ENCODE data around the gene MACF1. TPM values are rescaled to one million over a fixed set of nuclear protein-coding genes. Genes with fewer than 3 reads are reported as not detected.

The MACF1 gene
- total RNA-seq, 1 experiment from 2014 or later: 104 TPM

GRCh38 chr1:39216771-39217170, 12.3 kb downstream of the MACF1 start:
- no peaks in the 10 kb centered on the region for H3K9me3 Mint-ChIP-seq (ENCODE audit: unreplicated experiment)
- Histone ChIP-seq H3K4me1 (peaks cover 63% of the 10 kb centered on the region), H3K9me3 (no peaks in the 10 kb centered on the region), H3K4me3 (ENCODE audit: low read depth, low read length) (no peak overlapping the region), H3K36me3 (ENCODE audit: control insufficient read depth, insufficient read depth, low read length) (no peaks in the 10 kb centered on the region), H3K27me3 (replicated peaks; ENCODE audit: control insufficient read depth, insufficient read depth, low read length) (no peaks in the 10 kb centered on the region)
- BruUV-seq (replicated peaks): no TSS peak
- intact Hi-C loops (cut with micrococcal nuclease; ENCODE audit: unreplicated experiment): no loop called here
- ChIA-PET POLR2A (interaction anchor here (0.5 kb wide), 1 partner anchor 107 kb away, joined by 3 read pairs; no protein-coding TSS in a partner anchor), CTCF (no interaction called here)
- peaks cover 36% of the 10 kb centered on the region for H3K4me1 Mint-ChIP-seq (ENCODE audit: low read depth, unreplicated experiment)
- H3K27ac Mint-ChIP-seq (ENCODE audit: unreplicated experiment): no peak overlapping the region
- H3K36me3 Mint-ChIP-seq (ENCODE audit: insufficient read depth, unreplicated experiment): no peaks in the 10 kb centered on the region
- no peak for DNase-seq
- H3K27me3 Mint-ChIP-seq (ENCODE audit: insufficient read depth, unreplicated experiment): no peaks in the 10 kb centered on the region
- no peak for TF ChIP-seq CTCF (IDR thresholded peaks at IDR 0.05; ENCODE audit: insufficient read depth in 1 of 2, low read depth in 1 of 2, low read length in 1 of 2, severe bottlenecking in 1 of 2, unreplicated experiment in 1 of 2)
- peak overlapping the region; percentile 61 for H3K4me3 Mint-ChIP-seq (ENCODE audit: unreplicated experiment)

GRCh38 chr1:39220891-39221870, 16.7 kb downstream of the MACF1 start:
- peaks cover 6% of the 10 kb centered on the region for H3K36me3 Mint-ChIP-seq (ENCODE audit: insufficient read depth, unreplicated experiment)
- no peaks in the 10 kb centered on the region for H3K9me3 ChIP-seq
- ChIA-PET POLR2A (no interaction called here), CTCF (interaction anchor here (1.0 to 1.6 kb wide), 3 partner anchors 29 to 88 kb away, joined by 3 to 9 read pairs (median 3); no protein-coding TSS in a partner anchor)
- H3K36me3 ChIP-seq (ENCODE audit: control insufficient read depth, insufficient read depth, low read length): no peaks in the 10 kb centered on the region
- H3K4me1 Mint-ChIP-seq (ENCODE audit: low read depth, unreplicated experiment): peaks cover 29% of the 10 kb centered on the region
- DNase-seq: peak in 1 of 2 experiments; percentile 31
- H3K4me3 Mint-ChIP-seq (ENCODE audit: unreplicated experiment): peak overlapping the region; percentile 59
- peak overlapping the region; percentile 92 for H3K27ac Mint-ChIP-seq (ENCODE audit: unreplicated experiment)
- no peaks in the 10 kb centered on the region for H3K27me3 ChIP-seq (replicated peaks; ENCODE audit: control insufficient read depth, insufficient read depth, low read length)
- H3K9me3 Mint-ChIP-seq (ENCODE audit: unreplicated experiment): no peaks in the 10 kb centered on the region
- no peak overlapping the region for H3K4me3 ChIP-seq (ENCODE audit: low read depth, low read length)
- intact Hi-C loops (cut with micrococcal nuclease; ENCODE audit: unreplicated experiment): no loop called here
- BruUV-seq (replicated peaks): no TSS peak
- no peaks in the 10 kb centered on the region for H3K27me3 Mint-ChIP-seq (ENCODE audit: insufficient read depth, unreplicated experiment)
- peaks cover 45% of the 10 kb centered on the region for H3K4me1 ChIP-seq
- no peak for TF ChIP-seq CTCF (IDR thresholded peaks at IDR 0.05; ENCODE audit: insufficient read depth in 1 of 2, low read depth in 1 of 2, low read length in 1 of 2, severe bottlenecking in 1 of 2, unreplicated experiment in 1 of 2)

GRCh38 chr1:39224295-39224829, 19.9 kb downstream of the MACF1 start:
- peaks cover 6% of the 10 kb centered on the region for H3K36me3 Mint-ChIP-seq (ENCODE audit: insufficient read depth, unreplicated experiment)
- peaks cover 29% of the 10 kb centered on the region for H3K4me1 Mint-ChIP-seq (ENCODE audit: low read depth, unreplicated experiment)
- no TSS peak for BruUV-seq (replicated peaks)
- no peak overlapping the region for H3K4me3 Mint-ChIP-seq (ENCODE audit: unreplicated experiment)
- no peaks in the 10 kb centered on the region for H3K27me3 Mint-ChIP-seq (ENCODE audit: insufficient read depth, unreplicated experiment)
- H3K9me3 Mint-ChIP-seq (ENCODE audit: unreplicated experiment): no peaks in the 10 kb centered on the region
- H3K27me3 ChIP-seq (replicated peaks; ENCODE audit: control insufficient read depth, insufficient read depth, low read length): no peaks in the 10 kb centered on the region
- TF ChIP-seq CTCF (IDR thresholded peaks at IDR 0.05; ENCODE audit: insufficient read depth in 1 of 2, low read depth in 1 of 2, low read length in 1 of 2, severe bottlenecking in 1 of 2, unreplicated experiment in 1 of 2): no peak
- peaks cover 30% of the 10 kb centered on the region for H3K4me1 ChIP-seq
- intact Hi-C loops (cut with micrococcal nuclease; ENCODE audit: unreplicated experiment): no loop called here
- ChIA-PET POLR2A (no interaction called here), CTCF (no interaction called here)
- no peaks in the 10 kb centered on the region for H3K36me3 ChIP-seq (ENCODE audit: control insufficient read depth, insufficient read depth, low read length)
- H3K27ac Mint-ChIP-seq (ENCODE audit: unreplicated experiment): no peak overlapping the region
- H3K4me3 ChIP-seq (ENCODE audit: low read depth, low read length): no peak overlapping the region
- H3K9me3 ChIP-seq: no peaks in the 10 kb centered on the region
- no peak for DNase-seq

Data from Caco-2 (cell line).